GM19467 (cell line): Measurements from ENCODE around the gene MACC1.

Source experiments
- ATAC-seq: cut with Tn5 transposase; IDR thresholded peaks from one replicate; pipeline ENCODE4 v1.9.1; 2021; ENCODE audit warnings: mild to moderate bottlenecking, moderate library complexity; ENCODE audit not compliant: unreplicated experiment

Gene MACC1

GRCh38 chr7:20229646-20230500 is 12.7 kb upstream of the MACC1 start:
- ATAC-seq, result no peak

GRCh38 chr7:20229081-20229480 is 11.9 kb upstream of the MACC1 start:
- no peak for ATAC-seq

GRCh38 chr7:20228654-20229053 is 11.5 kb upstream of the MACC1 start:
- ATAC-seq, result no peak

- no peak for ATAC-seq
Observed at GRCh38 chr7:20227291-20227795, 10.2 kb upstream of the MACC1 start.

GRCh38 chr7:20226860-20227259 is 9.7 kb upstream of the MACC1 start:
- no peak for ATAC-seq

- ATAC-seq, result no peak
Observed at GRCh38 chr7:20225384-20225783, 8.2 kb upstream of the MACC1 start.

- ATAC-seq, result no peak
Observed at GRCh38 chr7:20224025-20224424, 6.8 kb upstream of the MACC1 start.

GRCh38 chr7:20223356-20223755 is 6.2 kb upstream of the MACC1 start:
- no peak for ATAC-seq

- no peak for ATAC-seq
Observed at GRCh38 chr7:20222219-20222828, 5.1 kb upstream of the MACC1 start.

GRCh38 chr7:20220921-20221547 is 3.9 kb upstream of the MACC1 start:
- ATAC-seq, result no peak

- ATAC-seq, result peak; percentile 21
Observed at GRCh38 chr7:20220293-20220761, 3.1 kb upstream of the MACC1 start.

- ATAC-seq, result peak; percentile 76
Observed at GRCh38 chr7:20219446-20220292, 2.5 kb upstream of the MACC1 start.

GRCh38 chr7:20219062-20219445 is 1.9 kb upstream of the MACC1 start:
- ATAC-seq, result no peak

GRCh38 chr7:20218279-20218678 is 1.1 kb upstream of the MACC1 start:
- ATAC-seq, result no peak

GRCh38 chr7:20216406-20217036 is 663 bp downstream of the MACC1 start:
- ATAC-seq, result no peak

- no peak for ATAC-seq
Observed at GRCh38 chr7:20214921-20215669, 2.1 kb downstream of the MACC1 start.

GRCh38 chr7:20214132-20214531 is 3.1 kb downstream of the MACC1 start:
- ATAC-seq, result no peak

GRCh38 chr7:20213378-20213777 is 3.8 kb downstream of the MACC1 start:
- ATAC-seq, result no peak

- no peak for ATAC-seq
Observed at GRCh38 chr7:20211376-20211775, 5.8 kb downstream of the MACC1 start.
